GM21717 (cell line): Measurements from ENCODE around the gene CFAP210.

Experiments
- ATAC-seq: cut with Tn5 transposase; IDR thresholded peaks from one replicate; pipeline ENCODE4 v1.9.1; 2021; ENCODE audit warnings: mild to moderate bottlenecking, moderate library complexity; ENCODE audit not compliant: unreplicated experiment

The CFAP210 gene

GRCh38 chr2:169673921-169674320, 20.3 kb downstream of the CFAP210 start:
- no peak for ATAC-seq

- no peak for ATAC-seq
These were observed 21.1 kb downstream of the CFAP210 start for GRCh38 chr2:169673106-169673505.

GRCh38 chr2:169672406-169672805, 21.8 kb downstream of the CFAP210 start:
- no peak for ATAC-seq

GRCh38 chr2:169670937-169671336, 23.3 kb downstream of the CFAP210 start:
- no peak for ATAC-seq

GRCh38 chr2:169670215-169670651, 24.0 kb downstream of the CFAP210 start:
- no peak for ATAC-seq

- no peak for ATAC-seq
These were observed 26.6 kb downstream of the CFAP210 start for GRCh38 chr2:169667583-169667982.

GRCh38 chr2:169664978-169665930, 29.0 kb downstream of the CFAP210 start:
- no peak for ATAC-seq

GRCh38 chr2:169664600-169664977, 29.6 kb downstream of the CFAP210 start:
- ATAC-seq = no peak

GRCh38 chr2:169663247-169663646, 31.0 kb downstream of the CFAP210 start:
- no peak for ATAC-seq

- ATAC-seq = no peak
These were observed 31.5 kb downstream of the CFAP210 start for GRCh38 chr2:169662744-169663143.

GRCh38 chr2:169661265-169661664, 32.9 kb downstream of the CFAP210 start:
- ATAC-seq = no peak

GRCh38 chr2:169659320-169659719, 34.9 kb downstream of the CFAP210 start:
- no peak for ATAC-seq

- no peak for ATAC-seq
These were observed 35.3 kb downstream of the CFAP210 start for GRCh38 chr2:169658877-169659276.

- no peak for ATAC-seq
These were observed 38.0 kb downstream of the CFAP210 start for GRCh38 chr2:169656164-169656563.

- ATAC-seq = no peak
These were observed 40.6 kb downstream of the CFAP210 start for GRCh38 chr2:169653636-169654035.

GRCh38 chr2:169649278-169649677, 44.9 kb downstream of the CFAP210 start:
- ATAC-seq = no peak

- no peak for ATAC-seq
These were observed 46.7 kb downstream of the CFAP210 start for GRCh38 chr2:169647496-169647895.

- ATAC-seq = no peak
These were observed 50.0 kb downstream of the CFAP210 start for GRCh38 chr2:169644173-169644572.

GRCh38 chr2:169641464-169641863, 52.7 kb downstream of the CFAP210 start:
- ATAC-seq = no peak

- no peak for ATAC-seq
These were observed 54.1 kb downstream of the CFAP210 start for GRCh38 chr2:169640104-169640503.

GRCh38 chr2:169637620-169638019, 56.6 kb downstream of the CFAP210 start:
- no peak for ATAC-seq

GRCh38 chr2:169636440-169637097, 57.6 kb downstream of the CFAP210 start:
- no peak for ATAC-seq
